GM12865 (cell line): ENCODE measurements around the gene SMARCB1.

Experiments used
- DNase-seq: peaks from one replicate; pipeline ENCODE4 v3.0.0; 2010; ENCODE audit warnings: low read depth
- H3K4me3 ChIP-seq: 2 replicates; pipeline ENCODE4 v1.5.1; 2011; ENCODE audit warnings: mild to moderate bottlenecking, low read depth, low read length, control low read depth
- TF ChIP-seq, protein P1 (sequence below): IDR thresholded peaks from 2 replicates; pipeline ENCODE4 v1.5.1; 2011; ENCODE audit warnings: low read length, control low read depth, low read depth, inconsistent platforms; ENCODE audit not compliant: insufficient read depth; ENCODE audit errors: missing control alignments

The SMARCB1 gene

DNA sequence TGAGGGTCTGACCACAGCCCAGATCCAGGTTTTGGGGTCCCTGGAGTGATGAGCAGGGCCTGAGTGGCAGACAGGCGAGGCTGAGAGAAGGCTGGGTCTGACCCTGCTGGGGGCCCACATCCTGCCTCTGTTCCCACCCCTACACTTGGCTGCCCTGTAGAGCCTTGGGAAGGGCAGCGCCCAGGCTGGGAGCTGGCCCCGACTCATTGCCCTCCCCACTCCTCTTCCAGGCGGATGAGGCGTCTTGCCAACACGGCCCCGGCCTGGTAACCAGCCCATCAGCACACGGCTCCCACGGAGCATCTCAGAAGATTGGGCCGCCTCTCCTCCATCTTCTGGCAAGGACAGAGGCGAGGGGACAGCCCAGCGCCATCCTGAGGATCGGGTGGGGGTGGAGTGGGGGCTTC lies 47.1 kb downstream of the SMARCB1 start:
- TF ChIP-seq, protein P1, sequence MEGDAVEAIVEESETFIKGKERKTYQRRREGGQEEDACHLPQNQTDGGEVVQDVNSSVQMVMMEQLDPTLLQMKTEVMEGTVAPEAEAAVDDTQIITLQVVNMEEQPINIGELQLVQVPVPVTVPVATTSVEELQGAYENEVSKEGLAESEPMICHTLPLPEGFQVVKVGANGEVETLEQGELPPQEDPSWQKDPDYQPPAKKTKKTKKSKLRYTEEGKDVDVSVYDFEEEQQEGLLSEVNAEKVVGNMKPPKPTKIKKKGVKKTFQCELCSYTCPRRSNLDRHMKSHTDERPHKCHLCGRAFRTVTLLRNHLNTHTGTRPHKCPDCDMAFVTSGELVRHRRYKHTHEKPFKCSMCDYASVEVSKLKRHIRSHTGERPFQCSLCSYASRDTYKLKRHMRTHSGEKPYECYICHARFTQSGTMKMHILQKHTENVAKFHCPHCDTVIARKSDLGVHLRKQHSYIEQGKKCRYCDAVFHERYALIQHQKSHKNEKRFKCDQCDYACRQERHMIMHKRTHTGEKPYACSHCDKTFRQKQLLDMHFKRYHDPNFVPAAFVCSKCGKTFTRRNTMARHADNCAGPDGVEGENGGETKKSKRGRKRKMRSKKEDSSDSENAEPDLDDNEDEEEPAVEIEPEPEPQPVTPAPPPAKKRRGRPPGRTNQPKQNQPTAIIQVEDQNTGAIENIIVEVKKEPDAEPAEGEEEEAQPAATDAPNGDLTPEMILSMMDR, result no peak
- H3K4me3 ChIP-seq, result no peak overlapping the region
- DNase-seq, result no peak

- TF ChIP-seq, protein P1, result no peak
- no peak for DNase-seq
- H3K4me3 ChIP-seq, result no peak overlapping the region
Measured at GRCh38 chr22:23834406-23834792, 47.6 kb downstream of the SMARCB1 start.

- no peak overlapping the region for H3K4me3 ChIP-seq
- DNase-seq, result no peak
Measured at GRCh38 chr22:23834793-23835483, 48.2 kb downstream of the SMARCB1 start.

GRCh38 chr22:23835484-23836144 lies 48.8 kb downstream of the SMARCB1 start:
- TF ChIP-seq, protein P1, result no peak
- no peak for DNase-seq
- no peak overlapping the region for H3K4me3 ChIP-seq

More at GRCh38 chr22:23834793-23835483, 48.2 kb downstream of the SMARCB1 start:
- TF ChIP-seq, protein P1, result no peak

DNA sequence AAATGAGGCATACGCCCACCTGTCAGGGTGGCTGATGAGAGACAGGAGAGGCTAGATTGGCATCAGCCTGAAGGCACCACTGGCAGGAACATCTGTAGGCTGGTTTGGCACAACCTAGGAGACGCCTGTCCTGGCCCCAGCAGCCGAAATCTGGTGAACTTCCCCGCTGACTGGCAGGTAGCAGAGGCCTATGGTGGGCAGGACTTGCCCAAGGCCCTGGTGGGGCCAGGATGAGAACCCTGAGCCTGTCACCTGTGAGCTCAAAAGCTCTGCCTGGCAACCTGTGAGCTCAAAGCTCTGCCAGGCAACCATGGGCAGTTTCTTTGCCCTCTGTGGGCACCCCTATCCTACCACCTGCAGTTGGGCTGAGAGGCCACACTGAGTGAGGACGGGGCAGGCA lies 49.5 kb downstream of the SMARCB1 start:
- no peak for DNase-seq
- TF ChIP-seq, protein P1, result no peak
- H3K4me3 ChIP-seq, result no peak overlapping the region

DNA sequence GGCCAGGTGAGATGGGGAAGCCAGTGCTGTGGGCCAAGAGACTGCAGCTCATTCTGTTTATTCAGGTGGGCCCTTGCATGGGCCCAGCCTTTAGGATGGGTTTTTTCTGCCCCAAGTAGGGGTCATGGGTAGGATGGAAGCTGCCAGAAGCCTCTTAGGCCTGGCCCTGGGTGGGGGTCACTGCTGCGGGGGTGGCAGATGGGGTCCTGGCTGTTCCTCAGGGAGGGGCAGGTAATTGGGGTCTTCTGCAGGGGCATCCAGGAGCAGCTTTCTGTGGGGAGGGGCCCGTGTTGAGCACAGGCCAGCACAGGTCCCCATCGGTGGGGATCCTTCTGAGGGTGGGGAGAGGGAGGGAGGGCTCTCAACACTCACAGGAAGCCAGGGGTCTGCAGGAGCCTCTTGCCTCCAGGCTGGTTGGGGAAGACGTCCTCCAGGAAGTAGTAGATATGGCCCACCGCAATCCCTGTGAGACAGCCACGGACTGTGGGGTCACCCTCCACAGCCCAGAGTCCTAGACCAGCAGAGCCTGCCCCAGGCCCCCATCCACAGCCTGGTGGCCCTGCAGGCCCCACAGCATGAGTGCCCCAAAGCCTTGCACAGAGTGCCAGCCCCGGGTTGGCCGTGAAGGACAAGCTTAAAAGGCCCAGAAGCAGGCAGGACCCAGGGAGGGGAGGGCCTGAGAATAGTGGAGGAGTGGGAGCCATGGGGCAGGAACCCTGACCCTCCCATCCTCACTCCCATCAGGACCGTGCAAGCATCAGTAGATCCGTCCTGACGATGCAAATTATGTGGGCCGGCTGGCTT lies 50.1 kb downstream of the SMARCB1 start:
- no peak for DNase-seq
- no peak overlapping the region for H3K4me3 ChIP-seq
- TF ChIP-seq, protein P1, result no peak
